OCI-M1 (cell line): ENCODE data around the gene IKBKE.

Experiments
- DNase-seq: peaks from one replicate; lab custom pipeline; 2025; lab: John Stamatoyannopoulos, UW

The IKBKE gene

GRCh38 chr1:206496131-206496793 is 26.0 kb downstream of the IKBKE start:
- DNase-seq = no peak

- DNase-seq = no peak
Observed at GRCh38 chr1:206497363-206497762, 27.1 kb downstream of the IKBKE start.

DNA sequence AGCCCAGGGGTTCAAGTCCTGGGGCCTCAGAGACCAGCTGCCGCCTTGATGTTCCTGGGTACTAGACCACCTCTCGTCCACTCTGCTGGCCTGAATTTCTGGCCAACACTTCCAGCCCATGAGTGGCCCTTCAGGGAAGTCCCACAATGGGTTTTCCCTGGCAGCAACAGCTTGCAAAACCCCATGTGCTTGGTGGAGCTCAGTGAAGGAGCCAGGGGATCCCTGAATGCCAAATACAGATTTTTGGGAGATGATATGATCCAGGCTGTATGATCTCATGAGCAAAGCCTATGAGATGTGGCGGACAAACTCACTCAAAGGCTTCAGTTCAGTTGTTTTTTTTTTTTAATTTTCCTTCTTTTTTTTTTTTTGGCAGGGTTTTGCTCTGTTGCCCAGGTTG is 27.5 kb downstream of the IKBKE start:
- no peak for DNase-seq

- DNase-seq = no peak
Observed at GRCh38 chr1:206498685-206499084, 28.4 kb downstream of the IKBKE start.

DNA sequence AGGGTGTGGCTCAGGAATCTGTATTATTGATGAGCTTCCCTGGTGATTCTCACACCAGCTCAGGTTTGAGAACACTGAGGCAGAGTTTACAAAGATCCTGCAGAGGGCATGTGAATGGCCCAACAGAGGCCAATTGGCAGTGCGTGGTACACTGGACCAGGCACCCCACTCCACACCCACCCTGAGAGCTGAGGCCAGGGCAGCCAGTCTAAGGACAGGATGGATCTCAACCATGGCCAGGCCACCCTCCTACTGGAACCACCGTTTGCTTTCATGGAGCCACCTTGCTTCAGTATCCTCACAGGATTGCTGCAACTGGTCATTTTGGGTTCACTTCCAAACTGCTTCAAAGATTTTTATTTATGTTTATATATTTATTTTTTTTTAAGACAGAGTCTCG is 29.8 kb downstream of the IKBKE start:
- DNase-seq = no peak

- DNase-seq = no peak
Observed at GRCh38 chr1:206501881-206502280, 31.6 kb downstream of the IKBKE start.

DNA sequence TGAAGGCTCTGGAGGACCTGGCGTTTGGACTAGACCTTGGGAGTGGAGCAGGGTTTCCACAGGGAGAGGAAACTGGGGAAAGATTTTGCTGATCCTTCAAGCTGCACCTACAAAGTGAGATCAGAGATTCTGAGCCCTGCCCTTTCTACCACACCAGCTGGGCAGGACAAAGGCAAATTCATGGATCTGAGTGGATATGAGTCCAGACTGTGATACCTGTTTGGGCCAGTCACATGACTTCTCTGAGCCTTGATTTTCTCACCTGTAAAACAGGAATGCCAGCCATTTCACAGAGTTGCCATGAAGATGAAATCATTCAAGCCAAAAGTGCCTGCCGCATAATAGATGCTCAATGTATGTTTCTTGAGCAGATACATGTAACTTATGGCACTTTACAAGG is 32.1 kb downstream of the IKBKE start:
- no peak for DNase-seq

- DNase-seq = peak; percentile 44
Observed at GRCh38 chr1:206502812-206503211, 32.5 kb downstream of the IKBKE start.

DNA sequence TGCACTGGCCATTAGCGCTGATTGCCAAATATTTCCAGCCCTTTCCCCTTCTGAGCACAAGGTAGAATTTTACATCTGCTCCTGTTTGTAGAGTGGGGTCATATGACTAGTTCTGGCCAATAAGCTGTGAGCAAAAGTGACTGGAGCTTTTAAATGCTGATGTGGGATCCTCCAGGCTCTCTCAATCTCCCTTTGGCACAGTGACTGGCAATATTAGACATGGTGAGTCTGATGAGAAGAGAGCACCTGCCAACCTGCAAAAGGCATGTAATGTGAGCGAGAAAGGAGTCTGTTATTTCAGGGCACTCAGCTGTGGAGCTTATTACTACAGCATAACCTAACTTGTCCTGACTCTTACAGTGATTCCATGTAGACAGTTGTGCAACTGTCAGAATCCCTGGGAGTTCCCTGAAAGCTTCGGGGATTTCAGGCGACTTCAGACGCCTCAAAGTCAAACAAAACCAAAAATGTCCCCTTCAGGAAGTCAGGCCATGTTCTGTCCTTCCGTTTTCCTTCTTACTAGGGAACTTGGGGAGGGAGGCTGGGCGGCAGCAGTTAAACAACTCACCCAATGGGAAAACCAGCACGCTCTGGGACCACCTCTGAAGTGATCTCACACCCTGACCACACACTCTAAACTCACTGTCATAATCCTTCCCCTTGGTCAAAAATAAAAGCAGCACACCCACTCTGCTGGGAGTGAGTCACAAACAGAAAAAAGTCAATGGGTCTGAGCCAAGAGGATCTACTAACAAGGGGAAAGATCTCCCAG is 33.5 kb downstream of the IKBKE start:
- peak; percentile 94 for DNase-seq

DNA sequence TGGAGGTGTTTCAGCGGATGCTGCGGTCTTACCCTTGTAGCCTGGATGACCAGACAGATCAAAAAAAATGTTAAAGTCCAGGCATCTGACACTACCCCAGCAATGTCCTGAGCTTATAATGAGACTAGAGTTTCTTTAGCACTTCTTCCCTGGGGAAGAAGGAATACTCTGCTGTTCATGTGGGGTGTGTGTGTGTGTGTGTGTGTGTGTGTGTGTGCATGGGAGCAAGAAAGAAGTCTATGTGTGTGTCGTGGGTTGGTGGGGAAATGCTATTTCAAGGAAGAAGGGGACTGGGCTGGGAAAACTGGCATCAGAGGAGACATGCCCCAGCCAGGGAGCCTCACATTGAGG is 34.1 kb downstream of the IKBKE start:
- DNase-seq = no peak

GRCh38 chr1:206505702-206506355 is 35.6 kb downstream of the IKBKE start:
- peak; percentile 47 for DNase-seq

DNA sequence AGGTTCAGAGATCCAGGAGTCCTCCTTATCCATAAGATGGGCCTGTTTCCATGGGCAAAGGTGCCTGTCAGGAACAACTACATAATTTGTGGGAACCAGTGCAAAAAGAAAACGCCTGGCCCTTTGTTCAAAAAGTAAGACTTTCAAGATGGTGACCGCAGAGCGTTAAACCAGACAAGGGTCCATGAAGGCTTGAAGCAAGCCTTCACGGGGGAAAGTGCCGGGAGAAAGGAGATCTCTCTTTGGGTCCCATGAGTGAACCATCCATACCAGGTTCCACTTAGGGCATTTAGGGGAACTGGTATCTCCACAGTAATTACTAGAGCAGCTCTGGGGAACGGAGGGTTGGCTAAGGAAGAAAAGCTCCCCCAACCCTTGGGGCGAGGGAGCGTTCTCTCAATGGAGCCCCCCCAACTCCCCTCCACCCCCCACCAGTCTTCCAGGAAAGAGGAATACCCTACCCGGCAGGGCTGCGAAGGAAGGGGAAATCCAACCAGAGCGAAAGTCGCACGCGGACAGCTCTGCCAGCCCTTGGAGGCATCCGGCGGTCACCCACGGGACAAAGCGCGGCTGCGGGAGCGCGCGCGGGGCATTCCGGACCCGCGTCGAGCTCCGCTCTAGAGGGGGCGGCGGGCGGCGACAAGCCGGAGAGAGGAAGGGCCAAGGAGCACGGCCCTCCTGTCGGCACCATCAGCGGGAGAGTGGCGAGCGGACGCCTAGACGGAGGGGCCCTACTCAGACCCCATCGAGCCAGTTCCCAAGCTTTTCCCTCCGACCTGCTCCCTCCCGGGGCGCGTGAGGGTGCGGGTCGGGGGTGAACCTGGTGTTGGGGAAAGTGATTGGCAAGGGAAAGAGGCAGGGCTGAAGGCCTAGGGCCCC is 36.4 kb downstream of the IKBKE start:
- no peak for DNase-seq

DNA sequence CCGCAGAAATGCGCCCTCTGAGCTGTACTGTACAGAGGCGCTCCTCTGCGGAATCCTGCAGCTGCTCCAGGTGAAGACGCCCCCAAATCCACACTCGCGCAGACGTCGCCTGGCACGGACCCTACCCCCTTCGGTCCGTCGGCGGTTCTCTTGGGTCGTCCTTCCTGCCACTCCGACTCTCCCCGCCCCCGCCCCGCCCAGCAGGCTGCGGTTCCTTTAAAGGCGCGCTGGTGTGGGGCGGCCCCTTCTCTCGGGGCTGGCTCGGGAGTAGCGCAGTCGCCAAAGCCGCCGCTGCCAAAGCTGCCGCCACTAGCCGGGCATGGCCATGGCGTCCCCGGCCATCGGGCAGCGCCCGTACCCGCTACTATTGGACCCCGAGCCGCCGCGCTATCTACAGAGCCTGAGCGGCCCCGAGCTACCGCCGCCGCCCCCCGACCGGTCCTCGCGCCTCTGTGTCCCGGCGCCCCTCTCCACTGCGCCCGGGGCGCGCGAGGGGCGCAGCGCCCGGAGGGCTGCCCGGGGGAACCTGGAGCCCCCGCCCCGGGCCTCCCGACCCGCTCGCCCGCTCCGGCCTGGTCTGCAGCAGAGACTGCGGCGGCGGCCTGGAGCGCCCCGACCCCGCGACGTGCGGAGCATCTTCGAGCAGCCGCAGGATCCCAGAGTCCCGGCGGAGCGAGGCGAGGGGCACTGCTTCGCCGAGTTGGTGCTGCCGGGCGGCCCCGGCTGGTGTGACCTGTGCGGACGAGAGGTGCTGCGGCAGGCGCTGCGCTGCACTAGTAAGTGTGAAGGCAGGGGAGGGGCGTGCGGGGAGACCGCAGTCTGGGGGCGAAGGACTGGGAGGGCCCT is 37.2 kb downstream of the IKBKE start, which contains the start of gene RASSF5:
RASSF5 (plus strand) TSS at position 248 of the 846 bp plus-strand sequence; CDS start at position 320, 72 bp downstream.
- peak; percentile 70 for DNase-seq

DNA sequence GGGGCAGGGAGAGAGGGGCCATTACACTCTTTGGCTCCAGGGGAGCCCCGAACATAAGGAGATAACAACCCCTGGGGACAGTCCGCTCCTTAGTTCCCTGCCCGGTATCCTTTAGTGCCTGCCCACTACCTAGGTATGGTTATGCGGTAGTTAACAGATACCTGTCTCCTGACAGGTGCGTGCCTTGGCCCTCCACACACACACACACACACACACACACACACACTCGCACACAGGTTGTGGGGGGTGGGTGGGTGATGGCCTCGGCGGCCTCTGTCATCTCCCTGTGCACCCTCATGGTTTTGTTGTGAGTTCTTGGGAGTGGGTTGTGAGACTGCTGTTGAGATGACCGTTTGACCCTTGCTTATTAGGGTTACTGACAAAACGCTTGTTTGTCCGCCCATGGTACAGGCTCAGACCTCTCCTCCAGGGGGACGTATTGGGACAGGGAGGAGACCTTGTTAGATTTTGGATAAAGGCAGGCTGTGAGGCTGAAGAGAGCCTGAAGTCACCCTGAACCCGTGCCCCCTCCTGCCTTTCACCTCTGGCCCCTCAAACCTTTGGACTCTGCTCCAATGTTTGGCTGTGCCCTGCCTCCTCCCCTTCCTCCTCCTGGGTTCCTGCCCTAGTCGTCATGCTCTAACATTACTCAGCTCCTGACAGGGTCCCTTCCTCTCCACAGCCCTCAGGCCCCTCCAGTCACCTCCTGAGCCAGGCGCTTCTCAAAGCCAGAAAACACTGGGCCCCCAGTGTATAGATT is 38.0 kb downstream of the IKBKE start:
- DNase-seq = no peak

DNA sequence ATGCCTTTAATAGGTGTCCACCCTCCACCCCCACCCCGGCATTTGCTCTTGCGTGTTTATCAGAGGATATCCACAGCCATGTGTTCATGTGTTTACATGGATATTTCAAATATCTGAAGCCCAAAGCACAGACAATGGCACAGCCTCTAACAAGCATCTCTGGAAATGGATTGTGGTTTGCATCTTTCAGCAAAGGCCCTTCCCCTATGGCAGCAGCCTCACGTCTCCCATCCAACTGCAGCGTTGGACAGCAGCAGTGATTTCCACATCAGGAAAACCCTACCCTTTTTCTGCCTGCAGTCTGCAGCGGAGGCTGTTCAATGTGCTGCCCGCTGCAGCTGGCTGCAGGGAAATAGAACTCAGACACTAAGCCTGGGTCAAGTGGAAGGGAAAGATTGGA is 38.7 kb downstream of the IKBKE start:
- no peak for DNase-seq

DNA sequence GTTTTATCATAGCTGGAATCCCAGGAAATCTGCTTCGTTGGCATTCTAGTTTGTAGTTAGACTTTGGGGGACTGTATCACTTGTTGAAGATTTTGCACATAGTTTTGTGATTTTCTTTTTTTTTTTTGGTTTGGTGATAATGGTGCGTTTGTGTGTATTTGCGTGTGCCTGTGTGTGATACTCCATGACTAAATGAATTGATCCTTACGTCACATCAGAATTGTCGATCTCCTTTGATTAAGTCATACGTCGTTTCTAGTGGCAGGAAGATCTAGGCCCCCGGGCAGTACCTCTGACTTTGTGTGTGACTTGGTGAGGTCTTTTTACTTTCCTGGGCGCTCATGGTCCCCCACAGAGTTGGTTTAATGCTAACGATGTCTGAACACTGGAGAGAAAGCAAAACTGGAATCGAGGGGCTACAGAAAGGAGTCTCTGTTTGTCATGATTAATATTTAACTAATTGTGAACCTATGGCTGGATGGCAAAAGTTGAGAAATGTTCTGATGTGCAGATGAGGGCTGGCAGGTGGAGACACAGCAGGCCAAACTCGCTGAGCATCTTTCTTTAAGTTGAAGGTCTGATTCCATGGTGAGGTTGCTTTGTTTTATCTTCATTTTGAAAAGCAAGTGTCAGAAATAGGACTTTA is 39.5 kb downstream of the IKBKE start:
- DNase-seq = no peak

GRCh38 chr1:206510371-206510770 is 40.1 kb downstream of the IKBKE start:
- no peak for DNase-seq

GRCh38 chr1:206511362-206512057 is 41.2 kb downstream of the IKBKE start:
- no peak for DNase-seq
